Measurements from ENCODE around the gene SEC14L5.
"Not testable (repeated sequence)": the region's sequence is repeated elsewhere in the genome, so short reads cannot be mapped to it uniquely, and the experiment has no call there.

The SEC14L5 gene

GRCh38 chr16:4933433-4933832 is 24.7 kb upstream of the SEC14L5 start:
- no peak for DNase-seq

GRCh38 chr16:4933871-4934395 is 24.2 kb upstream of the SEC14L5 start:
- DNase-seq: no peak

- DNase-seq: no peak
These were observed 23.5 kb upstream of the SEC14L5 start for GRCh38 chr16:4934591-4934990.

GRCh38 chr16:4935241-4935855 is 22.8 kb upstream of the SEC14L5 start:
- no peak for DNase-seq

- no peak for DNase-seq
These were observed 21.7 kb upstream of the SEC14L5 start for GRCh38 chr16:4936181-4936990.

- no peak for DNase-seq
These were observed 20.9 kb upstream of the SEC14L5 start, which contains the start of gene PPL for GRCh38 chr16:4936991-4937781. Gene PPL (minus strand): TSS chr16:4937148. CDS start chr16:4937045, 103 bp downstream.

- no peak for DNase-seq
These were observed 20.1 kb upstream of the SEC14L5 start for GRCh38 chr16:4937782-4938682.

- DNase-seq: no peak
These were observed 19.5 kb upstream of the SEC14L5 start for GRCh38 chr16:4938683-4939030.

GRCh38 chr16:4940719-4941118 is 17.4 kb upstream of the SEC14L5 start:
- no peak for DNase-seq

- DNase-seq: no peak
These were observed 15.6 kb upstream of the SEC14L5 start for GRCh38 chr16:4942481-4942880.

- no peak for DNase-seq
These were observed 13.5 kb upstream of the SEC14L5 start for GRCh38 chr16:4944333-4945281.

GRCh38 chr16:4945560-4946502 is 12.3 kb upstream of the SEC14L5 start:
- no peak for DNase-seq

GRCh38 chr16:4946917-4947316 is 11.2 kb upstream of the SEC14L5 start:
- DNase-seq: no peak

- no peak for DNase-seq
These were observed 10.2 kb upstream of the SEC14L5 start for GRCh38 chr16:4947722-4948503.

GRCh38 chr16:4948903-4949766 is 9.0 kb upstream of the SEC14L5 start:
- no peak for DNase-seq

- DNase-seq: no peak
These were observed 8.1 kb upstream of the SEC14L5 start for GRCh38 chr16:4949986-4950385.

GRCh38 chr16:4951583-4951982 is 6.5 kb upstream of the SEC14L5 start:
- not testable (repeated sequence) for DNase-seq

GRCh38 chr16:4954714-4955113 is 3.4 kb upstream of the SEC14L5 start:
- no peak for DNase-seq

All from activated naive CD4-positive, alpha-beta T cell (primary cell).